Right atrium auricular region (tissue), 2 donors: ENCODE results near the gene PTPN1. TPM values are rescaled to one million over a fixed set of nuclear protein-coding genes. Genes with fewer than 3 reads are reported as not detected.
A peak's percentile ranks its signal among the peaks of the same experiment; 100 is the strongest.

Experiments used
- DNase-seq: peaks from one replicate; pipeline ENCODE4 v3.0.0-alpha.2; 2019; ENCODE audit warnings: low spot score
- H3K27ac ChIP-seq, 2 donors: fragments of 200-600 bp; sonication (generic); 1 replicate in 1 of 2; 2 replicates in 1 of 2; pipeline ENCODE4 v1.5.1; 2016 to 2019
- H3K27me3 ChIP-seq, 2 donors: fragments of 200-600 bp; sonication (generic); one replicate each; pipeline versions ENCODE4 v1.5.1 to v1.6.0; 2017 to 2019
- H3K36me3 ChIP-seq: fragments of 200-600 bp; sonication (generic); one replicate; pipeline ENCODE4 v1.5.1; 2016
- H3K4me1 ChIP-seq, 2 donors: fragments of 200-600 bp; sonication (generic); one replicate each; pipeline versions ENCODE4 v1.5.1 to v1.6.0; 2017 to 2019
- H3K4me3 ChIP-seq, 2 donors: fragments of 200-600 bp; sonication (generic); 1 replicate in 1 of 2; 2 replicates in 1 of 2; pipeline ENCODE4 v1.5.1; 2017 to 2019; ENCODE audit warnings: mild to moderate bottlenecking in 1 of 2, moderate library complexity in 1 of 2
- H3K9me3 ChIP-seq, 2 donors: fragments of 200-600 bp; sonication (generic); one replicate each; pipeline ENCODE4 v1.5.1; 2019
- total RNA-seq, 2 donors: library from RNA; depleted of rRNA; stranded (reverse); fragments of >200 nt; gene quantifications; one replicate each; pipeline ENCODE4 v1.1.0, GENCODE V29; 2016
- TF ChIP-seq, protein P1 (sequence below), 2 donors: fragments of 200-600 bp; sonication (generic); IDR thresholded peaks; one replicate each; pipeline ENCODE4 v1.5.1; 2019; ENCODE audit warnings: antibody characterized with exemption in 2 of 2

The PTPN1 gene
- total RNA-seq, 2 donors from 2014 or later = 28.1 to 38.7 TPM

DNA sequence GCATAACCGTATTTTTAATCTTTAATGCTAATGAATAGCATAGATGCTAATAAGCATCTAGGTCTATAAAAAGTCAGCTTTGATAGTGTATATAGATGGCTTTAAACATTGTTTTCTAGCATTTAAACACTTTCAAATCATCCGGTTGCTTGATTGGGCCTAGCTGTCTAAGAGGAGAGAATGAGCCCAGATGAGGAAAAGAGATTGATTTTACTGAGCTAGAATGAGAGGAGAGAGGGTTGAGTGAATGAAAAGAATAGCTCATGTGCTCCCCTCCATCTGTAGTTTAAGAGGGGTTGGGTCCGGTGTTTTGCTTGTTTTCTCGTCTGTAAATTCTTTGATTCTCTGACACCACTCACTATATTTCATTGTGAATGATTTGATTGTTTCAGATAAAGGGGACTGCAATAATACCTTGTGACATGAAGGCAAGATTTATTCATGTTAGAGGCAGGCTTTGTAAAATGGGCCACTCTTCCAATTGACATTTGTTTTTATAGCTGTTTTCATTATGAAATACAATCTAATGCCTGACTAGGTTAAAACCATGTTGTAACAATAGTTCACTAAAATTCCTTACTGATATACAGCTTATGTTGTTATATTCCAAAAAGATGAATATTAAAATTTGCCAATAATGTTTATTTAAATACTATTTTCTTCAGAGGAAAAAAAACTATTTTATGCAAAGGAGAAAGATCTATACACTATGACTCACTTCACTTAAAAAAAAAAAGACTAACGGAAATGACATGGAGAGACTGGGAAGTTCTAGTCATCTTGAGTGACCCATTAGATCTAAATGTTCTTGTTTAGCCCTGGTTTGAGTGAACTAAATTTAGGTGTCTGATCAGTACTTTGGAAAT is 3.2 kb downstream of the PTPN1 start:
- peak overlapping the region in 1 of 2 donors; percentile 97 for H3K4me3 ChIP-seq
- no peaks in the 10 kb centered on the region for H3K36me3 ChIP-seq
- H3K9me3 ChIP-seq = no peaks in the 10 kb centered on the region
- TF ChIP-seq, protein P1, sequence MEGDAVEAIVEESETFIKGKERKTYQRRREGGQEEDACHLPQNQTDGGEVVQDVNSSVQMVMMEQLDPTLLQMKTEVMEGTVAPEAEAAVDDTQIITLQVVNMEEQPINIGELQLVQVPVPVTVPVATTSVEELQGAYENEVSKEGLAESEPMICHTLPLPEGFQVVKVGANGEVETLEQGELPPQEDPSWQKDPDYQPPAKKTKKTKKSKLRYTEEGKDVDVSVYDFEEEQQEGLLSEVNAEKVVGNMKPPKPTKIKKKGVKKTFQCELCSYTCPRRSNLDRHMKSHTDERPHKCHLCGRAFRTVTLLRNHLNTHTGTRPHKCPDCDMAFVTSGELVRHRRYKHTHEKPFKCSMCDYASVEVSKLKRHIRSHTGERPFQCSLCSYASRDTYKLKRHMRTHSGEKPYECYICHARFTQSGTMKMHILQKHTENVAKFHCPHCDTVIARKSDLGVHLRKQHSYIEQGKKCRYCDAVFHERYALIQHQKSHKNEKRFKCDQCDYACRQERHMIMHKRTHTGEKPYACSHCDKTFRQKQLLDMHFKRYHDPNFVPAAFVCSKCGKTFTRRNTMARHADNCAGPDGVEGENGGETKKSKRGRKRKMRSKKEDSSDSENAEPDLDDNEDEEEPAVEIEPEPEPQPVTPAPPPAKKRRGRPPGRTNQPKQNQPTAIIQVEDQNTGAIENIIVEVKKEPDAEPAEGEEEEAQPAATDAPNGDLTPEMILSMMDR (IDR thresholded peaks at IDR 0.05) = no peak
- DNase-seq = no peak
- H3K4me1 ChIP-seq = peaks cover 0 to 66% of the 10 kb centered on the region in 2 donors
- H3K27me3 ChIP-seq = no peaks in the 10 kb centered on the region
- peak overlapping the region; percentile 92 to 94 for H3K27ac ChIP-seq

GRCh38 chr20:50514035-50514337 is 3.8 kb downstream of the PTPN1 start:
- Histone ChIP-seq H3K27me3 (no peaks in the 10 kb centered on the region), H3K4me1 (peaks cover 0 to 71% of the 10 kb centered on the region in 2 donors), H3K27ac (peak overlapping the region; percentile 92 to 94), H3K36me3 (no peaks in the 10 kb centered on the region), H3K9me3 (no peaks in the 10 kb centered on the region), H3K4me3 (no peak overlapping the region)
- TF ChIP-seq, protein P1 (IDR thresholded peaks at IDR 0.05) = no peak
- no peak for DNase-seq

- H3K4me1 ChIP-seq = peaks cover 0 to 72% of the 10 kb centered on the region in 2 donors
- no peak overlapping the region for H3K4me3 ChIP-seq
- no peaks in the 10 kb centered on the region for H3K36me3 ChIP-seq
- H3K9me3 ChIP-seq = no peaks in the 10 kb centered on the region
- no peaks in the 10 kb centered on the region for H3K27me3 ChIP-seq
- DNase-seq = no peak
- H3K27ac ChIP-seq = peak overlapping the region in 1 of 2 donors; percentile 92
- TF ChIP-seq, protein P1 (IDR thresholded peaks at IDR 0.05) = no peak
These were observed 4.6 kb downstream of the PTPN1 start for GRCh38 chr20:50514750-50515149.

- no peaks in the 10 kb centered on the region for H3K27me3 ChIP-seq
- H3K9me3 ChIP-seq = no peaks in the 10 kb centered on the region
- peaks cover 0 to 79% of the 10 kb centered on the region in 2 donors for H3K4me1 ChIP-seq
- H3K4me3 ChIP-seq = no peak overlapping the region
- peak overlapping the region in 1 of 2 donors; percentile 92 for H3K27ac ChIP-seq
- TF ChIP-seq, protein P1 (IDR thresholded peaks at IDR 0.05) = no peak
- no peaks in the 10 kb centered on the region for H3K36me3 ChIP-seq
- DNase-seq = no peak
These were observed 5.4 kb downstream of the PTPN1 start for GRCh38 chr20:50515471-50516106.

DNA sequence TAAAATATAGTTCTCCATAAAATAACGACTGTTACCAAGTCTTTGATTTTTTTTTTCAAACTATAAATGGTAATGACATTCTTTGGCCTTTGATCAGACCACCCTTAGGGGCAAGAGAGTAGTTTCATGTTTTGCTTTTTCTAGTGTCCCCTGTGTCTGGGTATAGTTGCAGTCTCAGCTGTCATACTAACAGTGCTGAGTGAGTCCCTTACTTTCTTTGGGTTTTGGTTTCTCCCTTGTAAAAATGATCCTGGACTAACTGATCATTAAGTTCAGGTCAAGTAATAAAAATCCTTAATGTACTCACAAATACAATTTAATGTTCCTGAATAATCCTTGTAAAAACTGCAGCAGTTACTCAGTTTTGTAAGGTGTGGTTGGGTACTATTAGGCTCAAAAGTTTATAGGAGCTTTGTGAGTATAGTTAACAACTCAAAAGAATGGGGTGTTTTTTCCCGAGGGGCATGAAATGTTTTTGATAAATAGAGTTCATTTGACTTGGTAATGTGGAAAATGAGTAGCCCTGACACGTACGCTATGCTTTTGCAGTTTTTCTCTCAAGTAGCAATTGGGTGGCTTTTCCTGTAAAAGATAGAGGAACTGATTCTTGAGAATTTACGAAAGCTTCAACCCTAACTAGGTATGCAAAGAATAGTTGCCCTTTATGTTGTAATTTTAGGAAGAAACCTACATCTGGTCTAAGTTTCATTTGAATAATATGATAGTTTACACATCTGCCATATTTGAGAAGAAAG is 6.2 kb downstream of the PTPN1 start:
- Histone ChIP-seq H3K4me3 (no peak overlapping the region), H3K36me3 (no peaks in the 10 kb centered on the region), H3K27ac (peak overlapping the region in 1 of 2 donors; percentile 92), H3K9me3 (no peaks in the 10 kb centered on the region), H3K4me1 (peaks cover 0 to 81% of the 10 kb centered on the region in 2 donors), H3K27me3 (no peaks in the 10 kb centered on the region)
- no peak for DNase-seq
- TF ChIP-seq, protein P1 (IDR thresholded peaks at IDR 0.05) = no peak
